Posterior cingulate gyrus (tissue), 11 donors: ENCODE measurements around the gene THRB.

Source experiments
- DNase-seq, 10 donors: peaks; one replicate each; pipeline versions ENCODE4 v3.0.0 to v3.0.0-alpha.2; 2020 to 2021; ENCODE audit warnings: mixed read lengths in 3 of 10
- intact Hi-C: fragments of 100-400 bp; cut with DNase I; formaldehyde crosslinking; loops from one replicate; pipeline ENCODE4 v1.15.1; 2023

The THRB gene

GRCh38 chr3:24338409-24339130 lies 156.1 kb downstream of the THRB start:
- intact Hi-C loops = no loop called here
- no peak for DNase-seq

- intact Hi-C loops = no loop called here
Measured at GRCh38 chr3:24336101-24336500, 158.5 kb downstream of the THRB start.

GRCh38 chr3:24332092-24332491 lies 162.6 kb downstream of the THRB start:
- intact Hi-C loops = no loop called here
- no peak for DNase-seq

More at GRCh38 chr3:24336101-24336500, 158.5 kb downstream of the THRB start:
- DNase-seq = peak; percentile 16 to 90 (median 54)

- no peak for DNase-seq
- intact Hi-C loops = no loop called here
Measured at GRCh38 chr3:24323272-24323671, 171.4 kb downstream of the THRB start.

GRCh38 chr3:24320601-24321000 lies 174.0 kb downstream of the THRB start:
- no peak for DNase-seq
- intact Hi-C loops = no loop called here

GRCh38 chr3:24318677-24319287 lies 175.9 kb downstream of the THRB start:
- intact Hi-C loops = no loop called here

GRCh38 chr3:24316887-24317383 lies 177.7 kb downstream of the THRB start:
- intact Hi-C loops = no loop called here
- no peak for DNase-seq

More at GRCh38 chr3:24318677-24319287, 175.9 kb downstream of the THRB start:
- no peak for DNase-seq

- intact Hi-C loops = no loop called here
- no peak for DNase-seq
Measured at GRCh38 chr3:24315971-24316370, 178.7 kb downstream of the THRB start.

GRCh38 chr3:24315356-24315755 lies 179.3 kb downstream of the THRB start:
- DNase-seq = no peak
- intact Hi-C loops = no loop called here

- intact Hi-C loops = no loop called here
- no peak for DNase-seq
Measured at GRCh38 chr3:24311881-24312280, 182.8 kb downstream of the THRB start.

GRCh38 chr3:24310887-24311286 lies 183.8 kb downstream of the THRB start:
- intact Hi-C loops = no loop called here
- no peak for DNase-seq

- no peak for DNase-seq
- intact Hi-C loops = no loop called here
Measured at GRCh38 chr3:24306518-24306917, 188.1 kb downstream of the THRB start.

GRCh38 chr3:24305795-24306467 lies 188.7 kb downstream of the THRB start:
- no peak for DNase-seq
- intact Hi-C loops = no loop called here

- intact Hi-C loops = no loop called here
- peak in 1 of 10 donors; percentile 45 for DNase-seq
Measured at GRCh38 chr3:24303057-24303754, 191.4 kb downstream of the THRB start.

- intact Hi-C loops = no loop called here
- DNase-seq = no peak
Measured at GRCh38 chr3:24302396-24302795, 192.3 kb downstream of the THRB start.

GRCh38 chr3:24300949-24301348 lies 193.7 kb downstream of the THRB start:
- no peak for DNase-seq
- intact Hi-C loops = no loop called here

- DNase-seq = peak in 1 of 10 donors; percentile 61
- intact Hi-C loops = no loop called here
Measured at GRCh38 chr3:24299806-24300626, 194.6 kb downstream of the THRB start.

- intact Hi-C loops = no loop called here
- no peak for DNase-seq
Measured at GRCh38 chr3:24299246-24299805, 195.3 kb downstream of the THRB start.

- intact Hi-C loops = no loop called here
- DNase-seq = no peak
Measured at GRCh38 chr3:24296441-24297205, 198.0 kb downstream of the THRB start.
